Upper lobe of left lung (tissue), 4 donors: ENCODE results near the gene MAST3.

Source experiments
- EP300 ChIP-seq, 4 donors: sonication (generic); formaldehyde crosslinking; IDR thresholded peaks; one replicate each; pipeline ENCODE4 v1.5.1; 2017; ENCODE audit warnings: antibody characterized with exemption in 4 of 4, control low read depth in 2 of 4
- TF ChIP-seq, protein P1 (sequence below), 6 experiments: fragments of 450-650 bp in 4 of 6; fragments of 200-600 bp in 2 of 6; sonication (generic) in 2 of 6; IDR thresholded peaks; one replicate each; pipeline ENCODE4 v1.5.1; 2016 to 2019; ENCODE audit warnings: antibody characterized with exemption in 6 of 6

DNA sequence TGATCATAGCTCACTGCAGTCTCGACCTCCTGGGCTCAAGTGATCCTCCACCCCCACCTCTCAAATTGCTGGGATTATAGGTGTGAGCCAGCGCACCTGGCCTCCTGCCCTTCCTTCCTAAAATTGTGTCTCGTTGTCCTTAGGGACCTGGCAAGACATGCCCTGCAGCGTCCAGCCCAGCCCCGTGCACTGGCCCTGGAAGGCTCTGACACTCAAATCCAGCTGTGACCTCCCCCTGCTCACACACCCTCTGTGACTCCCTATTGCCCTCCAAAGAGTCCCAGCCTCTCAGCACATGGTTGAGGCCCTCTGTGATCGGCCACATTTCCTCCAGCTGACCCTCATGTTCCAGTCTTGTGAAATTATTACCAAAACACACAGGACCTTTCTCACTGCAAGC is 100.4 kb downstream of the MAST3 start:
- TF ChIP-seq, protein P1, sequence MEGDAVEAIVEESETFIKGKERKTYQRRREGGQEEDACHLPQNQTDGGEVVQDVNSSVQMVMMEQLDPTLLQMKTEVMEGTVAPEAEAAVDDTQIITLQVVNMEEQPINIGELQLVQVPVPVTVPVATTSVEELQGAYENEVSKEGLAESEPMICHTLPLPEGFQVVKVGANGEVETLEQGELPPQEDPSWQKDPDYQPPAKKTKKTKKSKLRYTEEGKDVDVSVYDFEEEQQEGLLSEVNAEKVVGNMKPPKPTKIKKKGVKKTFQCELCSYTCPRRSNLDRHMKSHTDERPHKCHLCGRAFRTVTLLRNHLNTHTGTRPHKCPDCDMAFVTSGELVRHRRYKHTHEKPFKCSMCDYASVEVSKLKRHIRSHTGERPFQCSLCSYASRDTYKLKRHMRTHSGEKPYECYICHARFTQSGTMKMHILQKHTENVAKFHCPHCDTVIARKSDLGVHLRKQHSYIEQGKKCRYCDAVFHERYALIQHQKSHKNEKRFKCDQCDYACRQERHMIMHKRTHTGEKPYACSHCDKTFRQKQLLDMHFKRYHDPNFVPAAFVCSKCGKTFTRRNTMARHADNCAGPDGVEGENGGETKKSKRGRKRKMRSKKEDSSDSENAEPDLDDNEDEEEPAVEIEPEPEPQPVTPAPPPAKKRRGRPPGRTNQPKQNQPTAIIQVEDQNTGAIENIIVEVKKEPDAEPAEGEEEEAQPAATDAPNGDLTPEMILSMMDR (IDR thresholded peaks at IDR 0.05), result no peak
- no peak for TF ChIP-seq EP300 (IDR thresholded peaks at IDR 0.05)
